ENCODE measurements around the gene SLC25A47.
"Not testable (repeated sequence)": the region's sequence is repeated elsewhere in the genome, so short reads cannot be mapped to it uniquely, and the experiment has no call there.

The SLC25A47 gene

DNA sequence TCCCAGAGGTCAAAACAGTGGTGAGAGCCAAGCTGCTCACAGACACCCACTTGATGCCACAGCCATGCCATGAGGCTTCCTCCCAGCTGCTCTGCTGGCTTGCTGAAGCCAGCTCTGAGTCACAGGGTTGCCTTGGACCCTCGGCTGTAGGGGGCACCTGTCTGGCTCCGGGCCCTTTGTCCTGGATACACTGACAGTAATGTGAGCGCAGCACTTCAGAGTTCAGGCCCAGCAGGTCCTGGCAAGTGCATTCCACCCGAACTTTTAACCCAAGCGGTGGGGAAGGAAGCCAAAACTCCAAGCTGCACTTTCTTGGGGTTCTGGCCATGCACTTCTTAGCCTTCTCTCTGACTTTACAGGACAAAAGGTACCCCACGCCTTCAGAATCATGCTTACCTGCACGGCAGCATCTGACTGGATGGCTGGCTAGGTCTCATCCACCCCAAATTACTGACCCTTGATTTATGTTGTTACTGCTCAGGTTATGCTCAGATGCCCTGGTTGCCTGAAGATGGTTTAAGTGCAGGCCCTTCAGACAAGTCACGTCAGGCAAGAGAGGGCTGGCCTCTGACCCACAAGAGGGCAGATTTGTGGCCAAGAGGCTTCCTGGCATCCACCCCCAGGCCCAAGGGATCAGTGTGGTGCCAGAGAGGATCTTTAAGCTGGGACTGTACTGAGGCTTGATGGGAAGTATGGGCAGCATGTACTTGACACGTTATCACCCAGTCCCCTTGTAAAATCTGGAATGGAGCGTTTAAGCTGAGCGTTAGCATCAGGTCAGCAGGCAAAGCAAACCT, 41.7 kb upstream of the SLC25A47 start:
- no peak for DNase-seq (ENCODE audit: low read depth)
- no peak overlapping the region for H3K4me3 ChIP-seq (ENCODE audit: low read depth, low read length)
- TF ChIP-seq, protein P1, sequence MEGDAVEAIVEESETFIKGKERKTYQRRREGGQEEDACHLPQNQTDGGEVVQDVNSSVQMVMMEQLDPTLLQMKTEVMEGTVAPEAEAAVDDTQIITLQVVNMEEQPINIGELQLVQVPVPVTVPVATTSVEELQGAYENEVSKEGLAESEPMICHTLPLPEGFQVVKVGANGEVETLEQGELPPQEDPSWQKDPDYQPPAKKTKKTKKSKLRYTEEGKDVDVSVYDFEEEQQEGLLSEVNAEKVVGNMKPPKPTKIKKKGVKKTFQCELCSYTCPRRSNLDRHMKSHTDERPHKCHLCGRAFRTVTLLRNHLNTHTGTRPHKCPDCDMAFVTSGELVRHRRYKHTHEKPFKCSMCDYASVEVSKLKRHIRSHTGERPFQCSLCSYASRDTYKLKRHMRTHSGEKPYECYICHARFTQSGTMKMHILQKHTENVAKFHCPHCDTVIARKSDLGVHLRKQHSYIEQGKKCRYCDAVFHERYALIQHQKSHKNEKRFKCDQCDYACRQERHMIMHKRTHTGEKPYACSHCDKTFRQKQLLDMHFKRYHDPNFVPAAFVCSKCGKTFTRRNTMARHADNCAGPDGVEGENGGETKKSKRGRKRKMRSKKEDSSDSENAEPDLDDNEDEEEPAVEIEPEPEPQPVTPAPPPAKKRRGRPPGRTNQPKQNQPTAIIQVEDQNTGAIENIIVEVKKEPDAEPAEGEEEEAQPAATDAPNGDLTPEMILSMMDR (conservative IDR thresholded peaks at IDR 0.05; ENCODE audit: low read depth, low read length), result no peak

DNA sequence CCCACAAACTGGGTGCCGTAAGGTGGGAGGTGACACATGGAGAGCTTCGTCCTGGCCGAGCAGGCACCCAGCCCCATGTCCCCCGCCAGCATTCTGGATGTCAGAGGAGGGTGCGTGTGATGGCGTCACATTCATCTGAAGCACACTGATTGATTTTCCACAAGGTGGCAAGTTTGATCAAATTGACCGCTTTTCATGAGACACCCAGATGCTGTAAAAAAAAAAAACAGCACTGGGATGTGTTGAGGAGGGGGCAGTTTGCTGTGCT, 41.1 kb upstream of the SLC25A47 start:
- DNase-seq (ENCODE audit: low read depth), result no peak
- H3K4me3 ChIP-seq (ENCODE audit: low read depth, low read length), result no peak overlapping the region
- TF ChIP-seq, protein P1 (conservative IDR thresholded peaks at IDR 0.05; ENCODE audit: low read depth, low read length), result no peak

DNA sequence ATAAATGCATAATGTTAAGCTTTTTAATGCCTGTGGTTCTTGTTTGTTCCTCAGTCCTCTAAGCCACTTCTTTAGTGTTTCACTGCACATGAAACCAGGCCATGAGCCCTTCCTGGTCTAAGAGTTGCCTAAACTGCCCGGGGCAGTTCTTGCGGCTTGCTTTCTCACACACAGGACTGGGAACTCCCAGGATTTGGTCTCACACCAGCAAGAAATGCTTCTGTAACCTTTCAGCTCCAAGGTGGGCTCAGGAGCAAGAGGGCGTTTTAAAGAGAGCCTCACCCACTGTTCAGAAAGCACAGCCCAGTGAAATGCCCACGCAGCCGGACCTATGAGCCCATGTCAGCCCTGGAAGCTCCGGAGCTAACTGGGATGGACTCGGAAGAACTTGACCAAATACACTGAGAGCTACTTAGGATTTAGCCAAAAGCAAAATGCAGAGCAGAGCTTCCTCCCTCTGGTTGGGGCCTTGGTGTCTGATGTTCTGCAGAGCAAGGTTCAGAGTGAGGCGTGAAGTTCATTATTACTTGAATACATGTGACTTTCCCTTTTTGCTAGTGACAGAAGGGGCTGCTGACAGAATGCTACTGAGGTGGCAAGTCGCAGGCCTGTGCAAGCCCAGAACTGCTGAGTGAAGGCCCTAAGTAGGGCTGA, 40.2 kb upstream of the SLC25A47 start:
- no peak overlapping the region for H3K4me3 ChIP-seq (ENCODE audit: low read depth, low read length)
- TF ChIP-seq, protein P1 (conservative IDR thresholded peaks at IDR 0.05; ENCODE audit: low read depth, low read length), result no peak
- no peak for DNase-seq (ENCODE audit: low read depth)

DNA sequence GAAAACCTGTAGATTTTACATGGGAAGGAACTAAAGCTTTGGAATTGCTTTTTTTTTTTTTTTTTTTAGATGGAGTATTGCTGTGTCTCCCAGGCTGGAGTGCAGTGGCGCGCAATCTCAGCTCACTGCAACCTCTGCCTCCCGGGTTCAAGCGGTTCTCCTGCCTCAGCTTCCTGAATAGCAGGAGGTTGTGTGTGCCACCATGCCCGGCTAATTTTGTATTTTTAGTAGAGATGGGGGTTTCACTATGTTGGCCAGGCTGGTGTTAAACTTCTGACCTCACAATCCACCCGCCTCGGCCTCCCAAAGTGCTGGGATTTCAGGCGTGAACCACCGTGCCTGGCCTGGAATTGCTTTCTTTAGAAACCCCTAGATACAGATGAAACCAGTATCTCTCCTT, 39.7 kb upstream of the SLC25A47 start:
- H3K4me3 ChIP-seq (ENCODE audit: low read depth, low read length); DNase-seq (ENCODE audit: low read depth): not testable (repeated sequence)

DNA sequence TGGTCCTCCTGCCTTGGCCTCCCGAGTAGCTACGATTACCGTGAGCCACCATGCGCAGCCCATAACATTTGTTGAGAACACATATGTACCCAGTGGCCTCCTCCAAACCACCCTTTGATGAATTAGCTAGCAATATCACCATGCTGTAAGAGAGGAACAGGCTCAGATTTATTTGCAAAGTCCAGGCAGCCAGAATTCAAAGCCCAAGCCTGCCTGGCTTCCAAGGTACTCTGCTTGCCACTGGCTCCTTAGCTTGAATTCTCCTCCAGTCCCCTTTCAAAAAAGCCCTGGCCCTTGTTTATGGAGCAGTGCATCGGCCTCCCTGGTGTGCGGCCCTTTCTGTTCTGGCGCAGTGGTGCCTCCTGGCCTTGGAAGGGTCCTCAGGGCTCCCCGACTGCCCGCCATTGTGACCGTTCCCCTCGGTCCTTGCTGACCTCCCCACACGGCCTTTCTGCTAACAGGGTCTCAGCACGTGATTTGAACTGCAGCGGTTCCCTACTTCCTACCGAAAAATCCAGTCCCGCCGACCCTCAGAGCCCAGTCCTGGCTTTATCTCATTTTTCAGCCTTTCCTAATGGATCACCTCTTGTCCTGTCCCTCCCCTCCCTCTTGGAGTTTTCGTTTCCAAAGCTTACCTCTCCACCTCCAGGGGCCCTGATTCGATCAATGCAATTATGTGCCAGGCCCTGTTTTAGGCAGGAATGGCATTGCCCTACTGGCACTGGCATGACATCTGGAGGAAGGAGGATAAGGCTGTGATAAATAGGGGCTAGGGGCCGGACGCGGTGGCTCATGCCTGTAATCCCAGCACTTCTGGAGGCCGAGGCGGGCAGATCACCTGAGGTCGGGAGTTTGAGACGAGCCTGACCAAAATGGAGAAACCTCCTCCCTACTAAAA, 38.9 kb upstream of the SLC25A47 start:
- peak overlapping the region; percentile 75 for H3K4me3 ChIP-seq (ENCODE audit: low read depth, low read length)
- TF ChIP-seq, protein P1 (conservative IDR thresholded peaks at IDR 0.05; ENCODE audit: low read depth, low read length), result no peak
- DNase-seq (ENCODE audit: low read depth), result no peak

DNA sequence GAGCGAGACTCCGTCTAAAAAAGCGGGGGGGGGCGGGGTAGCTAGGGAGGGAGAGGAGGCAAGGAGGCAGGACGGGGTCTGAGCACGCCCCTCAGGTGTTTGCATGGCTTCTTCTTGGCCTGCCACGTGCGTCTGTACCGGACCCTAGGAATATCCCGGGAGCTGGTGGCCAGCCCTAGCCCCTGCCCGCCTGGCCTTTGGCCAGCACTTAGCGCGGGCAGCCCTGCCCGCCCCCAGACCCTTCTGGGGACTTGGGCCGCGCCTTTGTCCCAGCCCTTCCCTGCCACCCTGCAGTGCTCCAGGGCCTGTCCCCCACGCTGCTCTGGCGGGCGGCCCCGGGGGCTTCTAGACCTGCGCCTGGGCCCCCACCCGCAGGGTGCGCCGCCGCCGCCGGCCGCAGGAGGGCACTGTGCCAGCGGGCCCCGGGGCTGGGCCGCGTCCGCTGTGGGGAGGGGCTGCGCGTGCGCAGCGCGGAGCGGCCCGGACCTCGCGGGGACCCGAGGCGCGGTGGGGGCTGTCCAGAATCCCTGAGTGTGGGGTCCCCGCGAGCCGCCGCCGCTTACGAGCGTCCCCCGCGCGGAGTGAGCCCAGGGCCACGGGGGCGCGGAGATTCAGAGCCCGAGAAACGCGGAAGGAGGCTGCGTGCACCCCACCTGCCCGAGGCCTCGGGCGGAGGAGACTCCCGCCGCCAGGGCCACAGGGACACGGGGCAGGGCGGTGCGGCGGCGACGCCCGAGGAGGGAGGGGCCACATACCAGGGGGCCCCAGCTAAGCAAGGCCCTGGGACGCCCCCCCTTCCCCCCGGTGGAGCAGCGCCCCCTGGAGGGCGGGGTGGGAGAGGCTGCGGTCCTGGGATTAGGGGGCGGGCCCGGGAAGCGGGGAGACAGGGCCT, 37.9 kb upstream of the SLC25A47 start:
- TF ChIP-seq, protein P1 (conservative IDR thresholded peaks at IDR 0.05; ENCODE audit: low read depth, low read length), result peak; percentile 75
- peak; percentile 52 for DNase-seq (ENCODE audit: low read depth)
- peak overlapping the region; percentile 75 for H3K4me3 ChIP-seq (ENCODE audit: low read depth, low read length)

All from choroid plexus epithelial cell (primary cell).